IMR-90 (cell line): ENCODE results near the gene GRB10.

Experiments
- BHLHE40 ChIP-seq: fragments of 150-350 bp; IDR thresholded peaks from 2 replicates; pipeline ENCODE4 v1.6.1; 2016; ENCODE audit warnings: mild to moderate bottlenecking, low read depth, low read length
- CEBPB ChIP-seq: IDR thresholded peaks from 2 replicates; pipeline ENCODE4 v1.6.1; 2012; ENCODE audit warnings: low read depth, low read length, improper control_type of control experiment
- CHD1 ChIP-seq: IDR thresholded peaks from 2 replicates; pipeline ENCODE4 v1.6.1; 2012; ENCODE audit warnings: low read depth, low read length, improper control_type of control experiment
- CTCF ChIP-seq: conservative IDR thresholded peaks from 2 replicates; pipeline ENCODE4 v1.5.1; 2012; ENCODE audit warnings: mild to moderate bottlenecking, low read depth, low read length, improper control_type of control experiment
- FOS ChIP-seq: fragments of 150-350 bp; IDR thresholded peaks from 2 replicates; pipeline ENCODE4 v1.6.1; 2016; ENCODE audit warnings: low read depth, low read length
- MAZ ChIP-seq: IDR thresholded peaks from 2 replicates; pipeline ENCODE4 v1.6.1; 2012; ENCODE audit warnings: low read depth, mild to moderate bottlenecking, low read length, improper control_type of control experiment, moderate library complexity, borderline replicate concordance
- MXI1 ChIP-seq: IDR thresholded peaks from 2 replicates; pipeline ENCODE4 v1.6.1; 2012; ENCODE audit warnings: low read depth, mild to moderate bottlenecking, low read length, moderate library complexity, borderline replicate concordance
- POLR2A ChIP-seq: IDR thresholded peaks from 2 replicates; pipeline ENCODE4 v1.6.1; 2012; ENCODE audit warnings: mild to moderate bottlenecking, low read depth, low read length
- RFX5 ChIP-seq: IDR thresholded peaks from 2 replicates; pipeline ENCODE4 v1.8.0; 2012; ENCODE audit warnings: low read depth, mild to moderate bottlenecking, low read length, moderate library complexity
- TF ChIP-seq, protein P1 (sequence below): fragments of 150-350 bp; IDR thresholded peaks from 2 replicates; pipeline ENCODE4 v1.6.1; 2017; ENCODE audit warnings: mild to moderate bottlenecking, antibody characterized with exemption, low read length, low read depth

GRCh38 chr7:50627824-50628361, 154.8 kb downstream of the GRB10 start:
- TF ChIP-seq POLR2A: no peak
- TF ChIP-seq CTCF: no peak
- TF ChIP-seq CEBPB: 0 out of 2 replicates have a peak, but pooled peaks have one; percentile 17
- TF ChIP-seq, protein P1, sequence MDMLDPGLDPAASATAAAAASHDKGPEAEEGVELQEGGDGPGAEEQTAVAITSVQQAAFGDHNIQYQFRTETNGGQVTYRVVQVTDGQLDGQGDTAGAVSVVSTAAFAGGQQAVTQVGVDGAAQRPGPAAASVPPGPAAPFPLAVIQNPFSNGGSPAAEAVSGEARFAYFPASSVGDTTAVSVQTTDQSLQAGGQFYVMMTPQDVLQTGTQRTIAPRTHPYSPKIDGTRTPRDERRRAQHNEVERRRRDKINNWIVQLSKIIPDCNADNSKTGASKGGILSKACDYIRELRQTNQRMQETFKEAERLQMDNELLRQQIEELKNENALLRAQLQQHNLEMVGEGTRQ: no peak
- no peak for TF ChIP-seq BHLHE40
- no peak for TF ChIP-seq RFX5
- no peak for TF ChIP-seq MAZ
- no peak for TF ChIP-seq MXI1
- TF ChIP-seq FOS: no peak
- no peak for TF ChIP-seq CHD1
